Activated T-cell treated with anti-CD3 and anti-CD28 coated beads, Interleukin-2, amount 50 U/mL, for 72 hours (primary cell): ENCODE measurements around the gene RABL6. TPM values are rescaled to one million over a fixed set of nuclear protein-coding genes. Genes with fewer than 3 reads are reported as not detected.

Experiments
- ATAC-seq, 2 donors: fragments of 150-1000 bp; cut with Tn5 transposase; replicated peaks in 1 of 2; 2 replicates each; pipeline ENCODE4 v1.10.0; 2021; ENCODE audit warnings: moderate library complexity in 2 of 2, mild to moderate bottlenecking in 1 of 2
- DNase-seq, 2 donors: peaks; one replicate each; pipeline ENCODE4 v3.0.0; 2021 to 2022; ENCODE audit warnings: mixed read lengths in 1 of 2
- H3K27ac Mint-ChIP-seq: one replicate; pipeline ENCODE4 v1.8.0; 2022; ENCODE audit warnings: mild to moderate bottlenecking, moderate library complexity, mixed read lengths
- H3K27me3 Mint-ChIP-seq: one replicate; pipeline ENCODE4 v1.8.0; 2022; ENCODE audit warnings: low read depth, mixed read lengths
- H3K36me3 Mint-ChIP-seq, 2 donors: one replicate each; pipeline ENCODE4 v1.8.0; 2022; ENCODE audit warnings: mixed read lengths in 2 of 2, mild to moderate bottlenecking in 1 of 2; ENCODE audit not compliant: insufficient read depth in 2 of 2
- H3K4me1 Mint-ChIP-seq: one replicate; pipeline ENCODE4 v1.8.0; 2022; ENCODE audit warnings: low read depth, mixed read lengths
- H3K4me3 Mint-ChIP-seq, 2 donors: one replicate each; pipeline ENCODE4 v1.8.0; 2022; ENCODE audit warnings: mild to moderate bottlenecking in 2 of 2, mixed read lengths in 2 of 2, moderate library complexity in 2 of 2
- H3K9me3 Mint-ChIP-seq, 2 donors: one replicate each; pipeline ENCODE4 v1.8.0; 2022; ENCODE audit warnings: mixed read lengths in 2 of 2
- total RNA-seq, 2 donors: library from RNA; stranded (reverse); gene quantifications; one replicate each; pipeline ENCODE4 v1.2.3, GENCODE V29; 2022

RABL6 gene
- total RNA-seq, 2 donors from 2014 or later: 65.7 to 66.8 TPM

DNA sequence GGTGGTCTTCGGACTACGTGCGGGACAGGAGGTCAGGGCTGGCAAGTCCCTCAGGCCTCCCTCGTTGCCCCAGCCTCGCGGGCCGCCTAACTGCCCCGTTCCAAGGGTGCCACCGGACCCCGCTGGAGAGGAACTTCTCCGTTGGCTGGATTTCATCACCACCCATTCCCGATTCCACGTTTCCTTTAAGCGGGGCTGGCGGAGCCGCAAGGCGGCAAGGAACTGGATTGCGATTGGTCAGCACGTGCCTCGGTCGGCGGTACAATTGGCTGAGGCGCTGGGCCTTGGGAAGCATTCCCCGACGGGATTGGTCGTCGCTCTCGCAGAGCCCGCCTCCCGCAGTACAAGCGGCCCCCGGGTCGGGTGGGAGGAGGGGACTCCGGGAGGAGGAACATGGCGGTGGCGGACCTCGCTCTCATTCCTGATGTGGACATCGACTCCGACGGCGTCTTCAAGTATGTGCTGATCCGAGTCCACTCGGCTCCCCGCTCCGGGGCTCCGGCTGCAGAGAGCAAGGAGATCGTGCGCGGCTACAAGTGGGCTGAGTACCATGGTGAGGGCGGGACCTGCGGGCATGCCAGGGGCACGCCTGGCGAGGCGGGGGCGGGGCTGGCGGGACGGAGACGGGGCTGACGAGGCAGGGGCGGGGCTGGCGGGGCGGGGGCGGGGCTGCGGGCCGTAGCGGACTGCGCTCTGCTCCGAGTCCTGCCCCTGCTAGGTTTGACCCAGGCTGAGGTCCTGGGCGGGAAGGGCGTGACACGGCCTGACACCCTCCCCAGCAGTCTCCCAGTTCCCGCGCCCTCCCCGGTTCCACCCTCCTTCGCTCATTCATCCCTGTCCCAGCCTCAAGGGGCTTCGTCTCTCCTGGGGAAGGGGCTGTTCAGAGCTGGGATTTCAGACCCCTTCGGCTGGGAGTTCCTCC lies 41.6 kb downstream of the RABL6 start, which contains the start of gene PHPT1:
PHPT1 (plus strand) TSS at position 372 of the 922 bp plus-strand sequence; CDS start at position 394, 22 bp downstream.
- no peaks in the 10 kb centered on the region for H3K27me3 Mint-ChIP-seq
- peak; percentile 84 to 86 for ATAC-seq
- DNase-seq: peak; percentile 97 to 99
- peaks cover 3 to 8% of the 10 kb centered on the region in 2 donors for H3K36me3 Mint-ChIP-seq
- peak within 1 kb of the TSS; percentile 92 to 99 for H3K4me3 Mint-ChIP-seq
- peak within 1 kb of the TSS; percentile 90 for H3K27ac Mint-ChIP-seq
- no peaks in the 10 kb centered on the region for H3K9me3 Mint-ChIP-seq
- H3K4me1 Mint-ChIP-seq: peaks cover 19% of the 10 kb centered on the region

DNA sequence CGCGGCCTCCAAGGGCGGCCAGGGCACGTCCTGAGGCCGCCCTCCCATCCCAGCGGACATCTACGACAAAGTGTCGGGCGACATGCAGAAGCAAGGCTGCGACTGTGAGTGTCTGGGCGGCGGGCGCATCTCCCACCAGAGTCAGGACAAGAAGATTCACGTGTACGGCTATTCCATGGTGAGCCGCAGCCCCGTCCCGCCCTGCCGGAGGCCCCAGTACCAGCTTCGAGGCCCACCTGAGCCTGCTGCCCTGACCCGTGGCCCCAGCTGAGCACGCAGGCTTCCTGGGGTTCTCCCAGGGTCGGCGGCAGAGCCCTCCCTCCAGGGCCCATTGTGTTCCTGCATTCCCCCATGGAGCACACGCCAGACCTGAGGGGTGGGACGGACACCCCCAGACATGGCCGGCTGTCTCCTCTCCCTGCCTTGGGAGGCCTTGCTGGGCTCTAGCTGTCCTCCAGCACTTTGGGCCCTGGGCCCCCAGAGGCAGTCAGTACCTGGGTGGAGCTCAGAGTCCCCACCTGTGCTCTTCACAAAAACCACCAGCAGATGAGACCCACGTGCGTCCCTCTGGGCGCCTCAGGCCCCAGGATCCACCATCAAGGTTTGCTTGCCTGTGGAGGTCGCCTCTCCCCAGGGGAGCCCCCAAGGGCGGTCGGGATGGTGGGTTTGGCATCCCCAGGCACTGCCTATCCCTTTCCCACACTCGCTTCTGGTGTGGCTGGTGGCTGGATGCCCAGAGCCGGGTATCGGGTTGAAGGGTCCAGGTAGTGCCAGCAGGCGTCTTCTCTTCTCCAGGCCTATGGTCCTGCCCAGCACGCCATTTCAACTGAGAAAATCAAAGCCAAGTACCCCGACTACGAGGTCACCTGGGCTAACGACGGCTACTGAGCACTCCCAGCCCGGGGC lies 42.5 kb downstream of the RABL6 start:
- Mint-ChIP-seq H3K4me3 (peak overlapping the region; percentile 92 to 99), H3K36me3 (peaks cover 3 to 8% of the 10 kb centered on the region in 2 donors), H3K4me1 (peaks cover 19% of the 10 kb centered on the region), H3K9me3 (no peaks in the 10 kb centered on the region), H3K27me3 (no peaks in the 10 kb centered on the region), H3K27ac (no peak overlapping the region)
- no peak for ATAC-seq
- no peak for DNase-seq

DNA sequence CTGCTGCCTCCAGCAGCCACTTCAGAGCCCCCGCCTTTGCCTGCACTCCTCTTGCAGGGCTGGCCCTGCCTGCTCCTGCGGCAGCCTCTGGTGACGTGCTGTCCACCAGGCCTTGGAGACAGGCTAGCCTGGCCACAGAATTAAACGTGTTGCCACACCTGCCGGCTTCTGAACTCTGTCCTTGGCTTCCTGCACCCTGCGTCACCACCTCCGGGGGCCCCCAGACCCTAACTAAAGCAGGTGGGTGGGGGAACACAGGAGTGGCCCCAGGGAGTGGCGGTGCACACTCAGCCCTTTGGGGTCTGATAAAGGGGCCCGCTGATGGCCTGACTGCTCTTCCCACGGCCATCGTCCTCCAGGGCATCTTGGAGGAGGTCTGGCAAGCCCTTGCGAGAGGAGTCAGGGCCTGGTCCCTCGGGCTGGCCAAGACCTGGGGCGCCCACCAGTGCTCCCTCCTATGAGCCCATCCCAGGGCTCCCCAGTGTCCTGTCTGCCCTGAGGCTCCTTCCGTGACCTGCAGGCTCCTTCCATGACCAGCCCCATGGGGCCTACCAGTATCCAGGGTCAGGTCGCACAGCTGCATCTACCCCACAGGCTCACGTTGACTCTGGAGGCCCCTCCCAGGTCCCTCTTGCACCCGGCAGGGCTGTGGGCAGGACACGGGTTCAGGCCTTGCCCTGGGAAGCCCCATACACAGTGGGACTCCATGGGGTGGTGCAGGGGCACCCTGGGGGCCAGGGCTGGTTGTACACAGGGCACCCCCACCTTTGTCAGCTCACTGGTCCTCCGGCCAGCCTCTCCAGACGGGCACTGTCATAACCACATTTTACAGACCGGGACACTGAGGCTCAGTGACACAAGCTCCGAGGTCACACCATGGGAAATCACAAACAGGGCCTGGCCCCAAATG lies 43.4 kb downstream of the RABL6 start:
- H3K36me3 Mint-ChIP-seq: peaks cover 3 to 8% of the 10 kb centered on the region in 2 donors
- no peak overlapping the region for H3K27ac Mint-ChIP-seq
- H3K27me3 Mint-ChIP-seq: no peaks in the 10 kb centered on the region
- H3K9me3 Mint-ChIP-seq: no peaks in the 10 kb centered on the region
- H3K4me1 Mint-ChIP-seq: peaks cover 19% of the 10 kb centered on the region
- DNase-seq: no peak
- no peak for ATAC-seq
- H3K4me3 Mint-ChIP-seq: peak overlapping the region; percentile 27 to 46

DNA sequence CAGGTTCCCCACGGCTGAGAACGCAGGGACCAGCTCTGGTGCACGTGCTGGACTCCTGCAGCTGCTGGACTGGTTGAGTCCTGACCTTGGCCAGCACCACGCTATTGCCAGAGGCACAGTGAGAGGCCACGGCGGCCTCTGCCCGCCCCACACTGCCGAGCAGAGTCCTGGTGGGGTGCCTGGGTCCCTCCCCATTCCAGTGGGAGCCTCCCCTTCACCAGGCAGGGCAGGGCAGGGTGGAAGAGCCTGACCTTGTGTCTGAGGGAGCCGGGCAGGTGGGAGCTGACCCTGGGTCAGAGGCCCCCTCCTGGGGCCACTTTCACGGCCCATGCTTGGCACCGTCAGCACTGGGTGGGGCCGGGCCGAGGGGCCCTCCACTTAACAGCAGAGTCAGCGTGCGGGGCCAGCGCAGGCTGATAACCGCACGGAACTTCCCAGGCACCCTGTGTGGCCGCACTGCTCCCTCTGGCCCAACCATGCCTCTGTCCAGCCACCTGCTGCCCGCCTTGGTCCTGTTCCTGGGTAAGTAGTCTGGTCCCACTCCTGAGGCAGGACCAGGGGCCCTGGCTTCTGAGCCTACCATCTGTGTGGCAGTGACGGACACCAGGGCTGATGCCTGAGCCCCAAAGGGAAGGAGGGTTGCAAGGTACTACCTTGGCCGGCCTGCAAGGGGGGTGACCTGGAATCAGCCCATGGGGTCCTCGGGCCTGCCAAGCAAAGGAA lies 44.4 kb downstream of the RABL6 start, which contains the start of gene MAMDC4:
MAMDC4 (plus strand) TSS at position 406 of the 723 bp plus-strand sequence; CDS start at position 477, 71 bp downstream.
- Mint-ChIP-seq H3K27me3 (no peaks in the 10 kb centered on the region), H3K4me3 (peak within 1 kb of the TSS; percentile 27 to 46), H3K4me1 (peaks cover 16% of the 10 kb centered on the region), H3K27ac (no peak within 1 kb of the TSS), H3K9me3 (no peaks in the 10 kb centered on the region), H3K36me3 (peaks cover 3 to 4% of the 10 kb centered on the region in 2 donors)
- DNase-seq (no peak), ATAC-seq (no peak)

DNA sequence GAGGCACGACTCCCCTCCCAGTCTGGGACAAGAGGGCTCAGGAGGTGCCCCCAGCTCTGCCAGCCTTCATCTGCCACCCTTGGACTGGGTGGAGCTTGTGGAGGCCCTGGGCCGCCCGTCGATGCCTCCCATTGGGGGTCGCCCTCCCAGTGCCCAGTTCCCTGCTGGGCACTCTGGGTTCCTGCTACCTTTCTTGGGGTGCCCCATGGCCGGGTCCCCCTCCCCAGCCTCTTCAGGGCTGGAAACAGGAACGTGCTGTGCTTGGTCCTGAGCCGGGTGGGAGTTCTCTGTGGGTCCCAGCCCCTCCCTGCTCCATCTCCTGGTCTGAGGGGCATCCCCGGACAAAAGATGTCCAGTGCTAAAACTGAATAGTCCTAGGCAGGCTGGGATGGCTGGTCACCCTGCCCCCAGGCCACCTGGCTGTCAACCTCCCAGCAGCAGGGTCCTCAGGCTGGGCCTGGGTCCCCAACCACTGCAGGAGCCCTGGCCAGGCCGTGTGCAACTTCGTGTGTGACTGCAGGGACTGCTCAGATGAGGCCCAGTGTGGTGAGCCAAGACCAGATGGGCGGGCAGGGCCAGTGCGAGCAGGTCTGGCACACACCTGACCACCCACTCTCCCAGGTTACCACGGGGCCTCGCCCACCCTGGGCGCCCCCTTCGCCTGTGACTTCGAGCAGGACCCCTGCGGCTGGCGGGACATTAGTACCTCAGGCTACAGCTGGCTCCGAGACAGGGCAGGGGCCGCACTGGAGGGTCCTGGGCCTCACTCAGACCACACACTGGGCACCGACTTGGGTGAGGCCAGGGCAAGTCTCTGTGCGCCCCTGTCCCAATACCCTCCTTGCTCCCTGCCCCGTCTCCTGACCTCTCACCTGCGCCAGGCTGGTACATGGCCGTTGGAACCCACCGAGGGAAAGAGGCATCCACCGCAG lies 45.2 kb downstream of the RABL6 start:
- no peak overlapping the region for H3K4me3 Mint-ChIP-seq
- peak in 1 of 2 donors; percentile 1 for DNase-seq
- H3K4me1 Mint-ChIP-seq: peaks cover 8% of the 10 kb centered on the region
- no peak overlapping the region for H3K27ac Mint-ChIP-seq
- H3K27me3 Mint-ChIP-seq: no peaks in the 10 kb centered on the region
- no peak for ATAC-seq
- H3K36me3 Mint-ChIP-seq: peaks cover 1 to 2% of the 10 kb centered on the region in 2 donors
- H3K9me3 Mint-ChIP-seq: no peaks in the 10 kb centered on the region

DNA sequence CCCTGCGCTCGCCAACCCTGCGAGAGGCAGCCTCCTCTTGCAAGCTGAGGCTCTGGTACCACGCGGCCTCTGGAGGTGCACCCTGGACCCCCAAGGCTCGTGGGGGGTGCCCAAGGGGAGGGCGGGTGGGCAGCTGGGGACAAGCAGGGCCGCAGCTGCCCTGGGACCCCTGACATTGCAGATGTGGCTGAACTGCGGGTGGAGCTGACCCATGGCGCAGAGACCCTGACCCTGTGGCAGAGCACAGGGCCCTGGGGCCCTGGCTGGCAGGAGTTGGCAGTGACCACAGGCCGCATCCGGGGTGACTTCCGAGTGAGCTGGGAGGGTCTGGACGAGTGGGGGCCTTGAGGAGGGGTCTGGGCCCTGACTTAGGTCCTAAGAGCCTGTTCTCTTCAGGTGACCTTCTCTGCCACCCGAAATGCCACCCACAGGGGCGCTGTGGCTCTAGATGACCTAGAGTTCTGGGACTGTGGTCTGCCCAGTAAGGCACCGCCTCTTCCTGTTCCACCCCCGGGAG lies 45.9 kb downstream of the RABL6 start:
- Mint-ChIP-seq H3K9me3 (no peaks in the 10 kb centered on the region), H3K4me1 (peaks cover 8% of the 10 kb centered on the region), H3K36me3 (no peaks in the 10 kb centered on the region), H3K27me3 (no peaks in the 10 kb centered on the region), H3K4me3 (no peak overlapping the region), H3K27ac (no peak overlapping the region)
- ATAC-seq (no peak), DNase-seq (peak in 1 of 2 donors; percentile 1)

DNA sequence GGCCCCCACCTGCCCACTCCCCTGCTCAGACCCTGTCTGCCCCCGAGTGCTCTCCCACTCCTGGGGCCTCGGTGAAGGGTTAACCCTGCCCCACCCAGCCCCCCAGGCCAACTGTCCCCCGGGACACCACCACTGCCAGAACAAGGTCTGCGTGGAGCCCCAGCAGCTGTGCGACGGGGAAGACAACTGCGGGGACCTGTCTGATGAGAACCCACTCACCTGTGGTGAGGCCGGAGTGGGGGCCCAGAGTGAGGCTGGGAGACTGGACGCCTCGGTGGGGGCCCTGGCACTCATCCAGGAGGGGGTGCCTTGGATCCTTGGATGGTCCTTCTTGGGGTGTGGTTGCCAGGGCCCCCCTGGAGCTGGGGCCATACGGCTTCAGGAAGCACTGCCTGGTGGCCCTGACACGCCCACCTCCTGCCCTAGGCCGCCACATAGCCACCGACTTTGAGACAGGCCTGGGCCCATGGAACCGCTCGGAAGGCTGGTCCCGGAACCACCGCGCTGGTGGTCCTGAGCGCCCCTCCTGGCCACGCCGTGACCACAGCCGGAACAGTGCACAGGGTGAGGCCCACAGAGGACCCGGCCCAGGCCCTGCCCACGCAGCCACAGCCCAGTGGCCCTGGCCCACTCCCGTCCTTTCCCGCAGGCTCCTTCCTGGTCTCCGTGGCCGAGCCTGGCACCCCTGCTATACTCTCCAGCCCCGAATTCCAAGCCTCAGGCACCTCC lies 46.5 kb downstream of the RABL6 start:
- ATAC-seq: no peak
- no peaks in the 10 kb centered on the region for H3K27me3 Mint-ChIP-seq
- DNase-seq: no peak
- H3K9me3 Mint-ChIP-seq: no peaks in the 10 kb centered on the region
- no peak overlapping the region for H3K27ac Mint-ChIP-seq
- no peak overlapping the region for H3K4me3 Mint-ChIP-seq
- no peaks in the 10 kb centered on the region for H3K36me3 Mint-ChIP-seq
- H3K4me1 Mint-ChIP-seq: peaks cover 8% of the 10 kb centered on the region

DNA sequence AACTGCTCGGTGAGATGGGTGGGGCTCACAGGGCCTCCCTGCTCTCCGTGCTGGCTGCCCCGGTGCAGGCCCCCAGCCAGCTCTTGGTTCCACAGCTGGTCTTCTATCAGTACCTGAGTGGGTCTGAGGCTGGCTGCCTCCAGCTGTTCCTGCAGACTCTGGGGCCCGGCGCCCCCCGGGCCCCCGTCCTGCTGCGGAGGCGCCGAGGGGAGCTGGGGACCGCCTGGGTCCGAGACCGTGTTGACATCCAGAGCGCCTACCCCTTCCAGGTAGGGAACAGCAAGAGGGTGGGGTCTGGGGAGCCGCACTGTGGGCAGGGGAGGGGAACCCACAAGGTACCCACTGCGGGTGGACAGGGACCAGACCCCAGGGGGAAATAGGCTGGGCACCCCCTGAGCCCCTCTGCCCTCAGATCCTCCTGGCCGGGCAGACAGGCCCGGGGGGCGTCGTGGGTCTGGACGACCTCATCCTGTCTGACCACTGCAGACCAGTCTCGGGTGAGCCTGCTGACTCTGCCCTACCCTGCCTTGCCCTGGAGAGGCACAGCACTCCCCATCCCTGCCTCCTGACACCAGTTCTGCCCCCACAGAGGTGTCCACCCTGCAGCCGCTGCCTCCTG lies 47.2 kb downstream of the RABL6 start:
- ATAC-seq (no peak), DNase-seq (no peak)
- Mint-ChIP-seq H3K27me3 (no peaks in the 10 kb centered on the region), H3K36me3 (no peaks in the 10 kb centered on the region), H3K27ac (no peak overlapping the region), H3K9me3 (no peaks in the 10 kb centered on the region), H3K4me1 (peaks cover 5% of the 10 kb centered on the region), H3K4me3 (no peak overlapping the region)

DNA sequence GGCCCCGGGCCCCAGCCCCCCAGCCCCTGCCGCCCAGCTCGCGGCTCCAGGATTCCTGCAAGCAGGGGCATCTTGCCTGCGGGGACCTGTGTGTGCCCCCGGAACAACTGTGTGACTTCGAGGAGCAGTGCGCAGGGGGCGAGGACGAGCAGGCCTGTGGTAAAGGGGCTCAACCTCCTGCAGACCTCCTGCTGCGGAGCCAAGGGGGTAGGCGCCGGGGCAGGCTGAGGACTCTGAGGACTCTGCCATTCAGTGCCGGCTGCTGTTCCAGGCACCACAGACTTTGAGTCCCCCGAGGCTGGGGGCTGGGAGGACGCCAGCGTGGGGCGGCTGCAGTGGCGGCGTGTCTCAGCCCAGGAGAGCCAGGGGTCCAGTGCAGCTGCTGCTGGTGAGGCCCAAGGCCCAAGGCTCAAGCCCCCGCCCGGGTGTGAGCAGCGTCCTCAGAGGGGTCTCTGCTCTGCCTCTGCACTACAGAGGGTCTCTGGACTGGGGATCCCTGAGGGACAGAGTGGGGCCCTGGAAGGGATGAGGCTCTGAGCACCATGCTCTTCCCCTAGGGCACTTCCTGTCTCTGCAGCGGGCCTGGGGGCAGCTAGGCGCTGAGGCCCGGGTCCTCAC lies 47.8 kb downstream of the RABL6 start:
- Mint-ChIP-seq H3K4me3 (no peak overlapping the region), H3K27me3 (no peaks in the 10 kb centered on the region), H3K27ac (no peak overlapping the region), H3K4me1 (peaks cover 3% of the 10 kb centered on the region), H3K36me3 (no peaks in the 10 kb centered on the region), H3K9me3 (no peaks in the 10 kb centered on the region)
- DNase-seq (no peak), ATAC-seq (no peak)

DNA sequence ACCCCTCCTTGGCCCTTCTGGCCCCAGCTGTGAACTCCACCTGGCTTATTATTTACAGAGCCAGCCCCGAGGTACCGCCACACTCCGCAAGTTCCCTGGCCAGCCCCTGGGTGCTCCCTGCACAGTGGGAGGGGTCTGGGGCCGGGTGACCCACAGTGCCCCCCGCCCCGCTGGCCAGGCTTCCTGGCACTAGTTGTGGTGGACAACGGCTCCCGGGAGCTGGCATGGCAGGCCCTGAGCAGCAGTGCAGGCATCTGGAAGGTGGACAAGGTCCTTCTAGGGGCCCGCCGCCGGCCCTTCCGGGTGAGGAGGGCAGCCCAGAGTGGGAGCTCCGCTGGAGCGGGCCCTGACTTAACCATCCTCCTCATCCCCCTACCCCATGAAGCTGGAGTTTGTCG lies 48.3 kb downstream of the RABL6 start:
- ATAC-seq: no peak
- no peaks in the 10 kb centered on the region for H3K27me3 Mint-ChIP-seq
- no peaks in the 10 kb centered on the region for H3K9me3 Mint-ChIP-seq
- H3K27ac Mint-ChIP-seq: no peak overlapping the region
- no peaks in the 10 kb centered on the region for H3K36me3 Mint-ChIP-seq
- H3K4me3 Mint-ChIP-seq: no peak overlapping the region
- H3K4me1 Mint-ChIP-seq: peaks cover 4% of the 10 kb centered on the region
- DNase-seq: no peak
